Peyer's patch (tissue), 4 donors: ENCODE data around the gene DAB1. TPM values are rescaled to one million over a fixed set of nuclear protein-coding genes. Genes with fewer than 3 reads are reported as not detected.

Experiments used
- DNase-seq, 3 donors: peaks; one replicate each; pipeline ENCODE4 v3.0.0-alpha.2; 2017 to 2019
- H3K27ac ChIP-seq, 4 donors: fragments of 200-600 bp; sonication (generic); one replicate each; pipeline ENCODE4 v1.5.1; 2016 to 2019
- H3K27me3 ChIP-seq, 2 donors: fragments of 200-600 bp; sonication (generic); one replicate each; pipeline ENCODE4 v1.5.1; 2019
- H3K36me3 ChIP-seq, 3 donors: fragments of 200-600 bp; sonication (generic); one replicate each; pipeline ENCODE4 v1.5.1; 2016 to 2019
- H3K4me1 ChIP-seq, 4 donors: fragments of 200-600 bp; sonication (generic); one replicate each; pipeline ENCODE4 v1.5.1; 2016 to 2019
- H3K4me3 ChIP-seq, 4 donors: fragments of 200-600 bp; sonication (generic); 1 replicate in 3 of 4; 2 replicates in 1 of 4; pipeline ENCODE4 v1.5.1; 2016 to 2019; ENCODE audit warnings: mild to moderate bottlenecking in 1 of 4
- H3K9me3 ChIP-seq, 4 donors: fragments of 200-600 bp; sonication (generic); one replicate each; pipeline ENCODE4 v1.5.1; 2016 to 2019; ENCODE audit warnings: mild to moderate bottlenecking in 1 of 4
- CTCF ChIP-seq, 6 experiments: fragments of 450-650 bp in 4 of 6; fragments of 200-600 bp in 2 of 6; sonication (generic) in 1 of 6; IDR thresholded peaks; one replicate each; pipeline ENCODE4 v1.5.1; 2017 to 2019; ENCODE audit warnings: antibody characterized with exemption in 6 of 6, mild to moderate bottlenecking in 3 of 6, moderate library complexity in 1 of 6
- POLR2A ChIP-seq, 2 donors: fragments of 450-650 bp; IDR thresholded peaks; one replicate each; pipeline ENCODE4 v1.5.1; 2017; ENCODE audit warnings: antibody characterized with exemption in 2 of 2, mild to moderate bottlenecking in 2 of 2, moderate library complexity in 2 of 2
- total RNA-seq, 4 donors: library from RNA; depleted of rRNA; stranded (reverse); fragments of >200 nt; gene quantifications; one replicate each; pipeline ENCODE4 v1.1.0, GENCODE V29; 2016

Gene DAB1
- total RNA-seq, 4 donors from 2014 or later, result 4.1 to 75.3 (median 63.9) TPM

GRCh38 chr1:57325536-57325935 is 98.3 kb downstream of the DAB1 start:
- peak overlapping the region in 1 of 4 donors; percentile 6 for H3K27ac ChIP-seq
- H3K27me3 ChIP-seq, result no peaks in the 10 kb centered on the region
- no peaks in the 10 kb centered on the region for H3K9me3 ChIP-seq
- TF ChIP-seq POLR2A (IDR thresholded peaks at IDR 0.05), result no peak
- TF ChIP-seq CTCF (IDR thresholded peaks at IDR 0.05), result no peak
- H3K4me3 ChIP-seq, result no peak overlapping the region
- no peaks in the 10 kb centered on the region for H3K36me3 ChIP-seq
- H3K4me1 ChIP-seq, result peaks cover 0 to 11% (median 0%) of the 10 kb centered on the region in 4 donors
- no peak for DNase-seq

GRCh38 chr1:57325117-57325516 is 98.7 kb downstream of the DAB1 start:
- no peak for DNase-seq
- peak overlapping the region in 1 of 4 donors; percentile 6 for H3K27ac ChIP-seq
- peaks cover 0 to 11% (median 0%) of the 10 kb centered on the region in 4 donors for H3K4me1 ChIP-seq
- H3K9me3 ChIP-seq, result no peaks in the 10 kb centered on the region
- no peaks in the 10 kb centered on the region for H3K36me3 ChIP-seq
- no peak overlapping the region for H3K4me3 ChIP-seq
- no peaks in the 10 kb centered on the region for H3K27me3 ChIP-seq
- no peak for TF ChIP-seq CTCF (IDR thresholded peaks at IDR 0.05)
- TF ChIP-seq POLR2A (IDR thresholded peaks at IDR 0.05), result no peak

GRCh38 chr1:57324388-57324787 is 99.5 kb downstream of the DAB1 start:
- DNase-seq, result no peak
- no peaks in the 10 kb centered on the region for H3K36me3 ChIP-seq
- TF ChIP-seq POLR2A (IDR thresholded peaks at IDR 0.05), result no peak
- TF ChIP-seq CTCF (IDR thresholded peaks at IDR 0.05), result no peak
- H3K27me3 ChIP-seq, result no peaks in the 10 kb centered on the region
- H3K4me3 ChIP-seq, result no peak overlapping the region
- H3K9me3 ChIP-seq, result no peaks in the 10 kb centered on the region
- H3K27ac ChIP-seq, result no peak overlapping the region
- peaks cover 0 to 14% (median 0%) of the 10 kb centered on the region in 4 donors for H3K4me1 ChIP-seq

- no peaks in the 10 kb centered on the region for H3K36me3 ChIP-seq
- no peak for TF ChIP-seq POLR2A (IDR thresholded peaks at IDR 0.05)
- TF ChIP-seq CTCF (IDR thresholded peaks at IDR 0.05), result no peak
- H3K4me3 ChIP-seq, result no peak overlapping the region
- H3K4me1 ChIP-seq, result peaks cover 0 to 19% (median 0%) of the 10 kb centered on the region in 4 donors
- H3K27me3 ChIP-seq, result no peaks in the 10 kb centered on the region
- no peak overlapping the region for H3K27ac ChIP-seq
- no peaks in the 10 kb centered on the region for H3K9me3 ChIP-seq
- no peak for DNase-seq
These were observed 102.1 kb downstream of the DAB1 start for GRCh38 chr1:57321776-57322175.

- no peak overlapping the region for H3K4me3 ChIP-seq
- no peaks in the 10 kb centered on the region for H3K27me3 ChIP-seq
- H3K27ac ChIP-seq, result no peak overlapping the region
- DNase-seq, result no peak
- TF ChIP-seq CTCF (IDR thresholded peaks at IDR 0.05) (no peak), POLR2A (IDR thresholded peaks at IDR 0.05) (no peak)
- peaks cover 0 to 8% (median 0%) of the 10 kb centered on the region in 4 donors for H3K4me1 ChIP-seq
- H3K9me3 ChIP-seq, result no peaks in the 10 kb centered on the region
- no peaks in the 10 kb centered on the region for H3K36me3 ChIP-seq
These were observed 104.1 kb downstream of the DAB1 start for GRCh38 chr1:57319791-57320190.

GRCh38 chr1:57319165-57319564 is 104.7 kb downstream of the DAB1 start:
- Histone ChIP-seq H3K9me3 (no peaks in the 10 kb centered on the region), H3K36me3 (no peaks in the 10 kb centered on the region), H3K4me3 (no peak overlapping the region), H3K4me1 (peaks cover 0 to 8% (median 0%) of the 10 kb centered on the region in 4 donors), H3K27ac (no peak overlapping the region), H3K27me3 (no peaks in the 10 kb centered on the region)
- TF ChIP-seq POLR2A (IDR thresholded peaks at IDR 0.05), result no peak
- no peak for TF ChIP-seq CTCF (IDR thresholded peaks at IDR 0.05)
- DNase-seq, result no peak
